GM18861 (cell line): ENCODE measurements around the gene TUBGCP3.
"Not testable (repeated sequence)": the region's sequence is repeated elsewhere in the genome, so short reads cannot be mapped to it uniquely, and the experiment has no call there.

Experiments
- ATAC-seq: cut with Tn5 transposase; IDR thresholded peaks from one replicate; pipeline ENCODE4 v1.9.1; 2021; ENCODE audit not compliant: unreplicated experiment

The TUBGCP3 gene

DNA sequence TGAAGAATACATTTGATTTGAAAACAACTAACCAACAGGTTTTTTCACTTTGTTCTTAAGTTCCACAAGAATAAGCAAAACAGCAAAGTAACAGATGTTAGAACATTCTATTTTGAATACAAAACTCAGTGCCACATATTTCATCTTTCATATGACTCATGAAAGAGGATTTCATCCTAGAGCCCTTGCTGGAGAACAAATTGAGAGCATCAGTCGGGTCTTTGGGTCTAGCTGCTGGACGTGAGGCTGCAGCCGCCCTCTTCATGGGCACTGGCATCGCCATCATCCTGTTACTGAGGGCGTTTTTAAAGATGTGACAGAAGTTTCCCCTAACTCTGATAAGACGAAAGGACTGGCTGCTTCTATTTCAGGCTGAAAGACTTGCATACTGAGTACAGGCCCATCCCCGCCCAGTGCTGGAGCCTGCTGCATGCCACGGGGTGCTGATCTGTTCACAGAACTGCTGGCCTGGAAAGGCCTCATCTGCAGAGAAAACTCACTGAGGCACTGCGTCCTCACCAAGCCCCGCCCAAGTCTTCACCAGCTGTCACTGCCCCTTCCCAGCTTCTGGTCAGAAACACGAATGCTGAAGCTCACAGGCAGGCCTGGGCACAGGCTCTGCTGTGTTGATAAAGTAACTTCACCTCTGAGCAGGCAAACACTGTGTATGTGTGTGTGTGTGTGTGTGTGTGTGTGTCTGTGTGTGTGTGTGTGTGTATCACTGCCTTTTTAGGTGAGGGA is 101.4 kb downstream of the TUBGCP3 start:
- no peak for ATAC-seq

DNA sequence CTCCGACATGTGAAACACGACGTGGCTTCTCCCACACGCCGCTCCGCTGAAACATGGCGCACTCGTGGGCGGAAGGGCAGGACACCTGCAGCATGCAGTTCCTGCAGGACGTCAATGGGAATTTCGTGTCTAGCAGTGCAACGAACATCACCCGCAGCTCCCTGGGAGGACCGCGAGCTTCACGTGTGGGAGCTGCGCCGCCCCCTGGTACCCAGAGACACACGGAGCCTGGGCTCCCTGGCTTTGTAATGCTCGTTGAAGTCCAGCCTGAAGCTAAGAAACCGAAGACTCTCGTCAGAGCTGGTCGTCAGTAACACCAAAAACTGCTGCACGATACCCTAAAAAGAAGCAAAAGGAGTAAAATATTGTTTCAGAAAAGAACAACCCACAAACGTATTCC is 102.1 kb downstream of the TUBGCP3 start:
- not testable (repeated sequence) for ATAC-seq

DNA sequence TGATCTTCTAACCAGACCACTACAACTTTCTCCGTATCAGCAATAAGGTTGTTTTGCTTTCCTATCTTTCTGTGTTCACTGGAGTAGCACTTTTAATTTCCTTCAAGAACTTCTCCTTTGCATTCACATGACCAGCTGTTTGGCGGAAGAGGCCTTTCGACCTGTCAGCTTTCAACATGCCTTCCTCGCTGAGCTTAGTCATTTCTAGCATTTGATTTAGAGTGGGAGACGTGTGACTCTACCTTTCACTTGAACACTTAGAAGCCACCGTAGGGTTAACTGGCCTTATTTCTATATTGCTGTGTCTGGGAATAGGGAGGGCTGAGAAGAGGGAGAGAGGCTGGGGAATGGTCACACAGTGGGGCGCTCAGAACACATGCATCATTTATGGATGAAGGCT is 104.7 kb downstream of the TUBGCP3 start:
- ATAC-seq: no peak

DNA sequence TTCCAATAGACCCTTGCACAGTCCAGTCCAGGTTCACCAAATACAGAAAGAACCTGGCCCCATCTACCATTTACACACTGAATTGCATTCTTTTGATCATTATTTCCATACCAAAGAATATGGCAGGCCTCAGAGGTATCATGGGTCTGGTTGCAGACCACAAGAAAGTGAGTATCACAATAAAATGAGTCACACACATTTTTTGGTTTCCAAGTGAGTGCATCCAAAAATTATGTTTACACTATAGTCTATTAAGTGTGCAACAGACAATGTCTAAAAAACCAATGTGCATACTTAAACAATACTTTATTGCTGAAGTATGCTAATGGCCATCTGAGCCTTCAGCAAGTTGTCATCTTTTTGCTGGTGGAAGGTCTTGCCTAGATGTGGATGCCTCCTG is 106.5 kb downstream of the TUBGCP3 start:
- ATAC-seq: no peak

DNA sequence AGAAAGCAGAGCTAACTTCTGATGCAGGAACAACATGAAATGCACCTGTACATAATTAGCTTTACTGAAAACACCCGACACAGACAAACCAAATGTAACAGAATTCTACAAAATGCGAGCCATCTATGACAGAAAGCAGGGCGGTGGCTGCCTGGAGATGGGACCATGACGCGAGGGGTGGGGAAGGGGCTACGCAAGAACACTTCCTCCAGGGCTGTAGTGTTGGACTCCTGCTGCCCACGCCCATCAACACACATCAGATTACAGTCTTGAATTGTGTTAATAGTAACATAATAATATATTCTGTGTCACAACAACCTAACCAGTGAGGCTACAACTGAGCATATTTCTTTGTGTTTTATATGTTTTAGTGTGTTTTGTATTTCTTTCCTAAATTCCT is 108.6 kb downstream of the TUBGCP3 start:
- no peak for ATAC-seq

DNA sequence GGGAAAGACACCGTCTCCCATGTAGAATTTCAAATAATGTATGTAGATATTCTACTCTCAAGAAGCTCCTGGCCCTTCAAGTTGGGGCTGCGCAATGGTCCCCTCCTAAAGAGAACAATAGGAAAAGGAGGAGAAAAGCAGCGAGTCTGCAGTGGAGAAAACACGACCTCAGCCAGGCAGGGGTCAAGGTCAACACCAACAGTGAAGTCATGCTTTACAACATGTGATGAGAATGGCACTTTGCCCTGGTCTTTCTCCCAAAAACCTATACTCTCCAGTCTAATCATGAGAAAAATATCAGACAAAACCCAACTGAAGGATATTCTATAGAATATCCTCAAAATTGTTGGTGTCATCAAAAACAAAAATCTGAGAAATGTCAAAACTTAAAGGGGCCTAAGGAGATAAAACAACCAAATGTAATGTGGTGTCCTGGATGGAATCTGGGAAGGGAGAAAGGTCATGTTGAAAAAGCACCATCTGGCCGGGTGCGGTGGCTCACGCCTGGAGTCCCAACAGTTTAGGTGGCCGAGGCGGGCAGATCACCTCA is 110.8 kb downstream of the TUBGCP3 start:
- ATAC-seq: no peak

DNA sequence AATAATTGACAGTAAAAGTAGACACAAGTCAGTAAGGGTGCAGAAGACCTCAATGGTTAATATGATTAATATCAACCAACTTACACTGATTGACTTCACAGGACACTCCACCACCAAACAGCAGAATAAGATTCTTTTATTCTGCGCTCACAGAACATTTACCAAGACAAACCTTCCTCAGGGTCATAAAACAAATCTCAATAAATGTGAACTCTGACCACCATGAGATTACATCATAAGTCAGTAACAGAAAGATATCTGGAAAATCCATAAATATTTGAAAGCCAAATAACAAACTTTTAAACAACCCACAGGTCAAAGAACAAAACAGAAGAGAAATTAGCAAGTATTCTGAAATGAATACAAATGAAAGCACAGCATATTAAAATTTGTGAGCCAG is 112.1 kb downstream of the TUBGCP3 start:
- no peak for ATAC-seq

DNA sequence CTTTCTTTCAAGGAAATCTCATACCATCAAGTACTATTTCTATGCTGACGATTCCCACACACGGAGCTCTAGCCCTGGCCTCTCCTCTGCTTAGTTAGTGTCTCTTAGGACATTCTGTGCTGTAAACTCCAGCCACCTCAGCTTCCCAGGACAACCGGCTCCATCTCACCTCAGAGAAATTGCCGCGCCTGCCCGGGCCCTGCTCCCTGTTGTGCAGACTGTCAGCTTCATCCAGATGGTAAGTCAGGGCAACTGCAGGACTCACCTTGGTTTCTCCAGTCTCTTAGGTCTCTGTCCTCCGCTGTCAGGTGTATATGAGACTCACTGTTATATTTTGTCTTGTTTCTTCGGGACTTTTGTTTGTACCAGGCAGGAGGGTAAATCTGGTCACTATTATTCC is 113.1 kb downstream of the TUBGCP3 start:
- no peak for ATAC-seq

DNA sequence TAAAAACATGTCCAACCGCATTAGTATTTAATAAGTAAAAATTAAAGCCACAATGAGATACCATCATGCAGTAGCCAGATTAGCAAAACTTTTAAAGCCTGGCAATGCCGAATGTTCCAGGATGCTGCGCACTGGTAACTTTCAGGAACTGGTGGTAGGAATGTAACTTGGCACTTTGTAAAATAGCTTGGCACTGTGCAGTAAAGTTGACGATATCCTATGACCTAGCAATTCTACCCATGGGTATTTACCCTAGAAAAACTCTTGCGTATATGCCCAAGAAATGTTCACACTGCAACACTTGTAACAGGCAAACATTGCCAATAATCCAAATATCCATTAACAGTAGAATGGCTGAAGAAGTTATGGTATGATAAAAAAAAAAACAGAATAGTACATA is 114.1 kb downstream of the TUBGCP3 start:
- no peak for ATAC-seq

DNA sequence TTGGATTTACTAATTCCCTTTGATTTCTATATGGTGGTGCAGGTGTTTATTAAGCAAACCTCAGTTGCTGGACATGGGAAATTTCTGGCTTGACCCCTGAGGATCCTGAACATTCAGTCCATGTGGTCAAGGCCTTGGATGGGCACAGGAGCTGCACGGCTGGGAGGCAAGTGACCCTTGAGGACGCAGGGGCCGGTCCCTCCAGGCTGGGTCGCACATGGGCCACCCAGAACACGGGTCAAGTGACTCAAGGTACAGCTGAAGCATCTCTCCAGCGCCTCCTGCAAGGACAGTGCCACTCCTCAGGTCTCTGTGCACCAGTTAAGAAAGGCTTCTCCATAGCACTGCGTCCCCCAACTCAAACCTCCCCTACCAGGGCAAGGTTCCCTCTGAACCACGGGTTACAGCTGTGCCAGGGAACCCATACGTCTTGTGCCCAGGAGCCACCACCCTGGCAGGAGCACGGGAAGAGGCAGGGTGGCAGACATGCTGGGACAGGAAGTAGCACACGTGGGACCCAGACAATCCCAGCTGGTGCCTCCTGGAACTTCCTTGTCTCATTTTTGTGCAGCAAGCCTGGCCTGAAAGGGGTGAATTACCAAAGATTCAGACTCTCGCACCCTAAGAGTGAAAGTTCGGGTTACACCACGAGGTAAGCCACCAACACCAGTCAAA is 118.7 kb downstream of the TUBGCP3 start:
- ATAC-seq: no peak

DNA sequence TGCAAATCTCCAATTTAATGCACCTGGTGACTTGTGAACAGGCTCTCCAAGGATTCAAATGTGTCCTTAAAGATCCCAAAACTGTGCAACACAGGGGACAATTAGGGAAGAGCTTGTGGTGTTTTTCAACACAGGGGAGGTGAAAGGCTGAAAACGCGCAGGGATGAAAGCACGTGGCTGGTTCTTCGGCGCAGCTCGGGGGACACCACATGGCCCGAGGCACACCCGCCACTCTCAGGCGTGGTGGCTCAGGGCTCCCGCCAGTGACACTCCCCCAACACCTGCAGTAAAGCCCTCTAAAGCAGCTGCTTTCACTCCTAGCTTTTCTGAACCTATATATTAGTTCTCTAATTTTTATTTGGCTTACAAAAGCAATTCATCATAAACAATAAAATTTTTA is 119.9 kb downstream of the TUBGCP3 start:
- ATAC-seq: no peak

DNA sequence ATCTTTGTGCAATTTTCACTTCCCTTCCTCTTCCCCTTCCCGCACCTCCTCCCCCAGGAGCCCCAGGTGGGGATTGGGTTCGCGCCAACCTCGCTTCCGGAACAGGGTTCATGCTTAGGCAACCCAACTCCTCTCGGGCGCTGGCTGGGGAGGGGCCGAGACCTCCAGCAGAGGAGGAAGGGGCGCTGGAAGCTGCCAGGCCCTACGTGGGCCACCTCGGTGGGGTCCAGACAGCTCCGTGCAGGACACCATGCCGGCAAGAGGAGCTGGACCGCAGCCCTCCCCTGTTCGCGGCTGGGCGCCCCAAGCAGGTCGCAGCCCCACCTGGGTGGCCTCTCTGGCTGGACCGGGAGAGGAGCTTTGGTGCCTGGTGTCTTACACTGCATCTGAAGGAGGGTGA is 120.7 kb downstream of the TUBGCP3 start:
- ATAC-seq: no peak

DNA sequence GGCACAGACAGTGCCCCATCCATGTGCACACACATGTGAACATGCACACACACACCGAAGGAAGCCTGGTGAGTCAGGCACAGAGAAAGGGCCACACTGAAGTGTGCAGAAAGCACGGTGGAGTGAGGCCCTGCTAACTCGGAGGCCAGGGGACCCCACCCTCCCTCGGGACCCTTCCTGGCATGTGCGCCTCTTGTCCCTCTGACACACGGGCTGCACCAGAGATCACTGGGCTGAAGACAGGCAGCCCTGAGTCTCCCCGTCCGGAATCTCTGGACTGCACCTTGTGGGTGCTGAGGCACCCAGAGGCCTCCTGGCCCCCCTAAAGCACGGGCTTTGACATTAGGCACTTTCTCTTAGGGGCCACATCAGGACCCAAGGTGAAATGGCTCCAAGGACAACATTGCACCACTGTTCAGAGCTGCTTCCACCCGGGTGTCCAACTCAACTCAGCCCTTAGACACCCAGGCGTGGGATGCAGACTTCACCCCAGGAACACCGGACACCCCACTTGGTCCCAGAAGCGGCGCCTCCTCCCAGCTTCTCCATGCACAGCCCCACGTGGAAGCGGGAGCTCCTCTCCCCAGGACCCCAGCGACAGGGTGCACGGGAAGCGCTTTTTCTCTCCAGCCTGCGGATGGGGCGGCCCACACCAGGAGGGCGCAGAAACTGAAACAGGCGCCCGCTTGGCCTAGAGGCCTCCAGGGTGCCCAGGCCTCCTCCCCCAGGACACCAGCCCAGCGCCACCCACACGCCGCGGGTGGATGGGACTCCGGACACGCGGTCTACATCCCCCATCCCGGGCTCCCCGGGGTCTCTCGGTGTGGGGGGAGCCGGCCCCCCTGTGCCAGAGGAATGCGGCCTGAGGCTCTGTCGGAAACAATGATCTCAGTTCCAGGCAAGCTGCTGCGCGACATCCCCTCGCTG is 121.6 kb downstream of the TUBGCP3 start:
- ATAC-seq: no peak

DNA sequence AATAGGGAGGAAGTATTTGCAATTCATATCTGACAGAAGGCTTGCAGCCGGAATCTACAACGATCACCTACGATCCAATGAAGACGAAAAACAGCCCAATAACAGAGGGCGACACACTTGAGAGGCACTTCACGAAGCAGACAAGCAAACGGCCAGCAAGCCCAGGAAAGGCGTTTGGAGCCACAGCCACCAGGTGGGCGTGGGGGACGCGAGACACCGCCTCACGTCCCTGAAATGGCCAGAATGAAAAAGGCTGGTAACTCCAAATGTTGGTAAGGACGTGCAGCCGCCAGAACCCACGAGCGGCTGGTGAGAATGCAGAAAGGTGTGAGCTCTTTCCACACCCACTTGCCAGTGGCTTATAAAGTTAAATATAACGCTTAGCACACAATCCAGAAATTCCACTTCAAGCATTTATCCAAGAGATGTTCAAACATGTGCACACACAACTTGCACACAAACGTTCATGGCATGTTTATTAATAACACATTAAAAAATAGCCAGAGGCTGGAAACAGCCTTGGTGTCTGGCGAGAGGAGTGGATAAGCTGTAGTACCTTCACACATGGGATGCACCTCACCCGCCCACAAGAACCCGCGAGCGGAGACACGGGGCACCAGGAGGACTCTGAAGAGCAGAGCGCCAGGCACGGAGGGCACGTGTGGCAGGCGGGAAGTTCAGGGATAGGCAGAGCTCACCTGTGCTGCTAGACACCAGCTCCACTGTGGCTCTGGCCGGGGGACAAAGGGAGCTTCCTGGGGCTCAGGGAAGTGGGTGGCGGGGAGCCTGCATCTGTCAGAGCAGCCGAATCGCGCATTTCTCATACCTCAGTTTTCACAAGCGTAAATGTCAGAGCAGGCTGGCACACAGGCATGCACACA is 122.5 kb downstream of the TUBGCP3 start:
- no peak for ATAC-seq

DNA sequence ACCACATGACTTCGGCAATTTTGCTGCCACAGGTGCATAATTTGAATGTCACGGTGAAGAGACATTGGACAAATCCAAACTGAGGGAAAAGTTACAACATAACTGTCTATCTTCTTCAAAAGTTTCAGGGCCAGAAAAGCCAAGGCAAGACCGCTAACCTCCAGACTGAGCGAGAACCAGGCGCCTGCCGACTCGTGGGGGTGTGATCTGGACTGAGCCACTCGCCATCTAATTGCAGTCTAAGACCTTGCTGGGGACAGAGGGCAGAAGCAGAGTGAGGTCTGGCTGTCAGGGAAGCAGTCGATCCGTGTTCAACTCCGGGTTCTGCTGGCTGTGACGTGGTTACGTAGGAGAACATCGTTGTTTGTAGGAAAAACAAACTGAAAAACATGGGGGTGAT is 123.2 kb downstream of the TUBGCP3 start:
- ATAC-seq: no peak

DNA sequence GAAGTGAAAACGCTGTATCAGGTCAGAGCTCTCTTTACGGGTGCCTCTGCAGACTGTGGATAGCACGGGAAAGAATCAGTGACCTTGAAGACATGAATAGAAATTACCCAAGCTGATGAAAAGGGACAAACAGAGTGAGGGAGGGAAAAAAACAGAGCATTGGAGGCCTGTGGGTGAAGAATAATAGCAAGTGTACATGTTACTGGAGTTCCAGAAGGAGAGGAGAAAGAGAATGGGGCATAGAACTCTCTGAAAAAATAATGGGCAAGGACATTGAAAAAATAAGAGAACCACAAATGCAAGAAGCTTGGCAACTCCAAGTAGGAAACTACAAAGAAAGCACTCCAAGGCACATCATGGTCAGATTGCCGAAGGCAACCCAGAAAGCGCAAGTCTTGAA is 125.5 kb downstream of the TUBGCP3 start:
- ATAC-seq: no peak

DNA sequence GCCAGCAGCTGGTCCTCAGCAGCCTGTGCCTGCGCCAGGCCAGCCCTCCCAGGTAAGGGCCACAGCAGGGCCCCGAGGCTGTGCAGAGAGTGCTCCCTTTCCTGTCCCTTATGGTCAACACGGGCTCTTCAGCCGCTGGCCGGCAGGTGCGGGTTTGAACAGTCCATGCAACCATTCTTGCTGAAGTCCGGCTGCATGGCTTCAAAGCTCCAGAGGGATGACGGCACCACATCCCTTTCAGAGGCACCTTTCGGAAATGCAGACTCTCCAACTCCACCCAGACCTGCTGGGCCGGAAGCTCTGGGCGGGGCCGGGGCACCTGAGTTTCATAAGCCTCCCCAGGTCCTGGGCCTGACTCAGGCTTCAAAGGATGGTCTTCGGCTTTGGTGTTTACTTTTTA is 130.5 kb downstream of the TUBGCP3 start:
- no peak for ATAC-seq

DNA sequence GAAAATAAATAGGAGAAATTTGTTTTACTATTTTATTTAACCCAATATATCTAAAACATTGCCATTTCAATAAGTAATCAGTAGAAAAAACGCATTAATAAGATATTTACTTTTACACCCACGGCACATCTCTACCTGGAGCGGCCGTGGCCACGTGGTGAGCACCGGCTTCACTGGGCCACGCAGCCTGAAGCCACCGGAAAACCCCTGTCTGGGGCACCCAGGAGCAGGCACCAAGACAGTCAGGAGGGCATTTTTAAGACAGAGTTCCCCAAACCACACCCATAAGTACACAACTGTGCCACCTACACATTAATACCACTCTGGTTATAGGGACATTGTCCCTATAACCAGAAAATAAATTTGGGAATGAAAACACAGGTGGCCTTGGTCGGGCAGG is 130.9 kb downstream of the TUBGCP3 start:
- ATAC-seq: no peak

DNA sequence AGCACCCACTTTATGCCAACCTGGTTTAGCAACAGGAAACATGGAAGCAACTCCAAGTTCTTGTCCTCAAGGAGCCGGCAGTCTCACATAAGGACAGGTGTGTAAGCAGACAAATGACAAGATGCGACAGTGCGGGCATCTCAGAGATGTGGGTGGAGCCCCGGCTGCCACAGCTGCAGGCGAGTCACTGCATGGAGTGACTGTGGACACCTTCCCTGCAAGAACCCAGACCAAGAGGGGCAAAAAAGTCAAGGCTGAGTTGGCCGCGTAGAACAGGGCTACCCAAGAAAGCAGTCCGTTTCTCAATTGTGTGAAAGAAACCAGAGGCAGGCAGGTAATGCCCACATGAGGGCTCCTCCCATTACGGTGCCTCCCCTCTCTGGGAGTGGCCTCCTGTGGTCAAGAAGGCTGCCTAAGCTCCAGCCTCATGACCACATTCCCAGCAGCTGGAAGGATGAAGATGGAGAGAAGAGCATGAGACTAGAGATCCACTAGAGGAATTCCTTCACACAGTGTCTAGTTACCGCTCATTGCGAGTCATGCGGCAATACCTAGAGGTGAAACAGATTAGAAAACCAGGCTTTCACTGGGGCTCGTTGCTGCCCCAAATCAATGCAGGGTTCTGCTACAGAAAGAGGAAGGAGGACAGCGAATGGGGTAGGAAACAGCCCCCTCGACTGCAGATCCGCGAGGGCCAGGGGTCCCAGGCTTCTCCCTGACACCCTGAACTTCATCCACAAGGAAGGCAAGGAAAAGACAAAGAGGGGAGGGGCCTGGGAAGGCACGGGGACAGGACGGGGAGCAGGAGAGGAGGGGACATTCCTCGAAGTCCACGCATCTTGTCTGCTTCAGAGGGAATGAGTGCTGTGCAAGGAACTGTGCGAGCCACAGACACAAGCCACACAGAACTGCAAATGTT is 131.6 kb downstream of the TUBGCP3 start:
- no peak for ATAC-seq
